ENCODE data around the gene ZNF614. TPM values are rescaled to one million over a fixed set of nuclear protein-coding genes. Genes with fewer than 3 reads are reported as not detected.

ZNF614 gene
- total and polyA plus RNA-seq, 10 of the 15 experiments (the other 5 are each of a cell fraction or from before 2014, with no cell fraction given), result 3.9 to 16.0 (median 9.6) TPM

GRCh38 chr19:51986309-51987291, 41.6 kb downstream of the ZNF614 start, which contains the start of gene ZNF350 (continued):
- TF ChIP-seq NFYA (IDR thresholded peaks at IDR 0.05; ENCODE audit: borderline replicate concordance, low read depth, low read length), result no peak
- TF ChIP-seq, protein P1, sequence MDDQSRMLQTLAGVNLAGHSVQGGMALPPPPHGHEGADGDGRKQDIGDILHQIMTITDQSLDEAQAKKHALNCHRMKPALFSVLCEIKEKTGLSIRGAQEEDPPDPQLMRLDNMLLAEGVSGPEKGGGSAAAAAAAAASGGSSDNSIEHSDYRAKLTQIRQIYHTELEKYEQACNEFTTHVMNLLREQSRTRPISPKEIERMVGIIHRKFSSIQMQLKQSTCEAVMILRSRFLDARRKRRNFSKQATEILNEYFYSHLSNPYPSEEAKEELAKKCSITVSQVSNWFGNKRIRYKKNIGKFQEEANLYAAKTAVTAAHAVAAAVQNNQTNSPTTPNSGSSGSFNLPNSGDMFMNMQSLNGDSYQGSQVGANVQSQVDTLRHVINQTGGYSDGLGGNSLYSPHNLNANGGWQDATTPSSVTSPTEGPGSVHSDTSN (IDR thresholded peaks at IDR 0.05; ENCODE audit: insufficient replicate concordance, low read depth, low read length), result peak; percentile 29
- TF ChIP-seq BHLHE40 (IDR thresholded peaks at IDR 0.05; ENCODE audit: borderline replicate concordance in 1 of 2, low read depth in 2 of 2, low read length in 1 of 2), result peak in 1 of 2 experiments; percentile 52; a peak in 1 of 4 replicates
- TF ChIP-seq RELB (IDR thresholded peaks at IDR 0.05; ENCODE audit: low read depth), result peak; percentile 78
- TF ChIP-seq SREBF1 (IDR thresholded peaks at IDR 0.05; ENCODE audit: low read length), result no peak
- TF ChIP-seq SIX5 (IDR thresholded peaks at IDR 0.05; ENCODE audit: low read depth, low read length, severe bottlenecking), result peak; percentile 89
- TF ChIP-seq BACH1 (IDR thresholded peaks at IDR 0.05; ENCODE audit: borderline replicate concordance), result no peak
- TF ChIP-seq POLR2AphosphoS5 (IDR thresholded peaks at IDR 0.05; ENCODE audit: low read length), result peak; percentile 83

All from GM12878 (cell line).